A673 (cell line): ENCODE data around the gene TNRC6C. TPM values are rescaled to one million over a fixed set of nuclear protein-coding genes. Genes with fewer than 3 reads are reported as not detected.
"Not testable (repeated sequence)": the region's sequence is repeated elsewhere in the genome, so short reads cannot be mapped to it uniquely, and the experiment has no call there.

Experiments used
- BruUV-seq: library from RNA; stranded (reverse); fragments of 400-500 nt; replicated peaks from 2 replicates; lab custom pipeline; 2021; lab: Mats Ljungman, UMichigan
- CTCF ChIA-PET: fragments of 300-600 bp; sonication (Branson Sonifier 250); formaldehyde crosslinking; loops from one replicate; lab custom pipeline; 2022; ENCODE audit warnings: antibody characterized with exemption; lab: Charles Lee
- POLR2A ChIA-PET: fragments of 300-600 bp; sonication (Branson Sonifier 250); formaldehyde crosslinking; loops from one replicate; lab custom pipeline; 2022; ENCODE audit warnings: antibody characterized with exemption; ENCODE audit not compliant: low non-redundant PET; lab: Charles Lee
- DNase-seq: peaks from one replicate; pipeline ENCODE4 v3.0.0-alpha.2; 2015; ENCODE audit warnings: low spot score
- H3K27ac ChIP-seq: fragments of 200-600 bp; sonication (generic); 2 replicates; pipeline ENCODE4 v1.5.1; 2016; ENCODE audit warnings: mixed run types, low read depth, mild to moderate bottlenecking, mixed read lengths, antibody characterized with exemption, low read length; ENCODE audit not compliant: poor library complexity, severe bottlenecking
- H3K27me3 ChIP-seq: fragments of 200-600 bp; sonication (generic); replicated peaks from 2 replicates; pipeline ENCODE4 v1.6.1; 2017; ENCODE audit warnings: mixed run types, low read depth, mild to moderate bottlenecking, mixed read lengths, antibody characterized with exemption, low read length; ENCODE audit not compliant: insufficient read depth, poor library complexity
- H3K36me3 ChIP-seq: fragments of 200-600 bp; sonication (generic); 2 replicates; pipeline ENCODE4 v1.6.1; 2016; ENCODE audit warnings: mixed run types, mild to moderate bottlenecking, mixed read lengths, antibody characterized with exemption, low read length; ENCODE audit not compliant: insufficient read depth, poor library complexity, severe bottlenecking
- H3K4me1 ChIP-seq: fragments of 200-600 bp; sonication (generic); 2 replicates; pipeline ENCODE4 v1.6.1; 2017; ENCODE audit warnings: mixed run types, mild to moderate bottlenecking, mixed read lengths, antibody characterized with exemption, low read length; ENCODE audit not compliant: insufficient read depth, poor library complexity, severe bottlenecking
- H3K4me3 ChIP-seq: fragments of 200-600 bp; sonication (generic); 2 replicates; pipeline ENCODE4 v1.5.1; 2016; ENCODE audit warnings: low read depth, mixed run types, mild to moderate bottlenecking, mixed read lengths, low read length; ENCODE audit not compliant: poor library complexity, severe bottlenecking
- H3K9me3 ChIP-seq: fragments of 200-600 bp; sonication (generic); 2 replicates; pipeline ENCODE4 v1.6.1; 2016; ENCODE audit warnings: mixed run types, low read depth, mild to moderate bottlenecking, mixed read lengths, antibody characterized with exemption, low read length; ENCODE audit not compliant: poor library complexity, severe bottlenecking
- EZH2 ChIP-seq: fragments of 200-600 bp; sonication (generic); IDR thresholded peaks from 2 replicates; pipeline ENCODE4 v1.6.1; 2017; ENCODE audit warnings: borderline replicate concordance, low read depth, mild to moderate bottlenecking, mixed read lengths, antibody characterized with exemption, low read length; ENCODE audit not compliant: poor library complexity, severe bottlenecking
- intact Hi-C: fragments of 100-400 bp; cut with micrococcal nuclease; formaldehyde crosslinking; loops from one replicate; pipeline ENCODE4 v1.10.0; 2022; ENCODE audit not compliant: unreplicated experiment
- total RNA-seq: library from RNA; stranded (reverse); gene quantifications from 2 replicates; pipeline ENCODE4 v1.2.3, GENCODE V29; 2021
- TF ChIP-seq, protein P1 (sequence below): fragments of 300-800, 200-600 bp; sonication (generic); conservative IDR thresholded peaks from 2 replicates; pipeline ENCODE4 v1.5.1; 2017; ENCODE audit warnings: low read depth, mild to moderate bottlenecking, antibody characterized with exemption, low read length, moderate library complexity, mixed read lengths

The TNRC6C gene
- total RNA-seq, 1 experiment from 2014 or later = 26.7 TPM

DNA sequence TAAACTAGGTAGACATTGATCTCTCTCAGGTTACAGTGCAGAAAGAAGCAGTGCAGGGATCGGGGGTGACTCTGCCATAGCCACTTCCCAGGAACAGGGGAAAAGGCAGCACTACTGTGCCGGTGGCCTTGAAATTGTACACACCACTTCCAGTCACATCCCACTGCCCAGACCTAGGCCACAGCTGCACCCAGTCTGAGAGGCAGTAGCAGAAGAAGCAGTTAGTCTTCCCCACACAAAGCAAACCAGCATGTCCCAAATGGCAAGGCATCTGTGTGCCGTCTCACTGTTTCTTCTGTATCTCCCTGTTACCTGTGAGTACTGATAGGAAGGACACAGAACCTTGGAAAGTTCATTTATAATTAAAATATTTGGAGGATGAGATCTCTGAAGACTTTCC, 123.0 kb downstream of the TNRC6C start:
- TF ChIP-seq EZH2 = no peak
- TF ChIP-seq, protein P1, sequence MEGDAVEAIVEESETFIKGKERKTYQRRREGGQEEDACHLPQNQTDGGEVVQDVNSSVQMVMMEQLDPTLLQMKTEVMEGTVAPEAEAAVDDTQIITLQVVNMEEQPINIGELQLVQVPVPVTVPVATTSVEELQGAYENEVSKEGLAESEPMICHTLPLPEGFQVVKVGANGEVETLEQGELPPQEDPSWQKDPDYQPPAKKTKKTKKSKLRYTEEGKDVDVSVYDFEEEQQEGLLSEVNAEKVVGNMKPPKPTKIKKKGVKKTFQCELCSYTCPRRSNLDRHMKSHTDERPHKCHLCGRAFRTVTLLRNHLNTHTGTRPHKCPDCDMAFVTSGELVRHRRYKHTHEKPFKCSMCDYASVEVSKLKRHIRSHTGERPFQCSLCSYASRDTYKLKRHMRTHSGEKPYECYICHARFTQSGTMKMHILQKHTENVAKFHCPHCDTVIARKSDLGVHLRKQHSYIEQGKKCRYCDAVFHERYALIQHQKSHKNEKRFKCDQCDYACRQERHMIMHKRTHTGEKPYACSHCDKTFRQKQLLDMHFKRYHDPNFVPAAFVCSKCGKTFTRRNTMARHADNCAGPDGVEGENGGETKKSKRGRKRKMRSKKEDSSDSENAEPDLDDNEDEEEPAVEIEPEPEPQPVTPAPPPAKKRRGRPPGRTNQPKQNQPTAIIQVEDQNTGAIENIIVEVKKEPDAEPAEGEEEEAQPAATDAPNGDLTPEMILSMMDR = no peak
- ChIA-PET CTCF (interaction anchor here (0.5 kb wide), 1 partner anchor 30 kb away, joined by 12 read pairs; no protein-coding TSS in a partner anchor), POLR2A (no interaction called here)
- intact Hi-C loops = no loop called here
- BruUV-seq = no TSS peak
- Histone ChIP-seq H3K9me3 (no peaks in the 10 kb centered on the region), H3K36me3 (peaks cover 26% of the 10 kb centered on the region), H3K27ac (no peak overlapping the region), H3K4me3 (no peak overlapping the region), H3K4me1 (no peaks in the 10 kb centered on the region), H3K27me3 (no peaks in the 10 kb centered on the region)
- no peak for DNase-seq

DNA sequence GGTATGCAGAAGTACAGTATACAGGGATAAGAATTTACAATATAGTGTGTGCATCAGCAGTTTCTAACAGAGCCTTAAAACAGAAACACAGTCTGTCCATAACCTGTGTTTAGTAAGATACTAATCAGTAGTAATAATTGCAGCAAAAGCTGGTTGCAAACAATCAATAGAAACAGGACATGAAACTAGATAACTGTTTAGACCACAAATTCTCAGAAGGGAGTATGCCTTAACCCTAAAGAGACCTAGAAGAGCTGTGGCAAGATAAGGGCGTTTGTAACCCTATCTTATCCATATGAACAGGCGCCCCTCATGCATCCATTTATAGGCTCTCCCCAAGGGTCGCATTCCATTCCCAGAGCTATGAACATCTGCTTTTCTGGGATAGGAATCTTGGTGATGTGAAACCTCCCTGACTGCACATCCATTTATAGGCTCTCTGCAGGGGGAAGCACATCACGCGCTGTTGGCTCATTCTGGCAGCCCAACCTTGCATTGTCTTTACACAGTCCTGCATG, 123.9 kb downstream of the TNRC6C start:
- H3K9me3 ChIP-seq, H3K4me3 ChIP-seq, H3K4me1 ChIP-seq, H3K27ac ChIP-seq, DNase-seq, POLR2A ChIA-PET, intact Hi-C loops, H3K27me3 ChIP-seq, BruUV-seq, CTCF ChIA-PET: not testable (repeated sequence)
- H3K36me3 ChIP-seq = peaks cover 31% of the 10 kb centered on the region

DNA sequence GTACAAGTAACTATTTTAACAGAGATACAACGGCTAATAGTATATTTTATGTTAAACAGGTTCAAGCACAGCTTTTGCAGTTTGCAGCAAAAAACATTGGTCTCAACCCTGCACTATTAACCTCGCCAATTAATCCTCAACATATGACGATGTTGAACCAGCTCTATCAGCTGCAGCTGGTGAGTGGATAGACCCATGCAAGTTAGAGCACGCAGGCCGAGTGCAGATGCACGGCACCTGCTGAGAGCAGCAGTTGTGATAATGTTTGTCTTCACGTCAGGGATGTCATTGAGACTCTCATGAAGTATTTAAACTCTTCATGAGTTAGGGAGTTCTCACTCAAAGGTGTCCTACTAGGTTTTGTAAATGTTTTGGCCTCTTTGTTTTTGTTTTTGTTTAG, 124.5 kb downstream of the TNRC6C start:
- ChIA-PET POLR2A (no interaction called here), CTCF (no interaction called here)
- DNase-seq = no peak
- Histone ChIP-seq H3K36me3 (peaks cover 30% of the 10 kb centered on the region), H3K4me3 (no peak overlapping the region), H3K27ac (no peak overlapping the region), H3K9me3 (no peaks in the 10 kb centered on the region), H3K4me1 (no peaks in the 10 kb centered on the region), H3K27me3 (no peaks in the 10 kb centered on the region)
- BruUV-seq = no TSS peak
- intact Hi-C loops = no loop called here
- TF ChIP-seq, protein P1 = no peak
- no peak for TF ChIP-seq EZH2

DNA sequence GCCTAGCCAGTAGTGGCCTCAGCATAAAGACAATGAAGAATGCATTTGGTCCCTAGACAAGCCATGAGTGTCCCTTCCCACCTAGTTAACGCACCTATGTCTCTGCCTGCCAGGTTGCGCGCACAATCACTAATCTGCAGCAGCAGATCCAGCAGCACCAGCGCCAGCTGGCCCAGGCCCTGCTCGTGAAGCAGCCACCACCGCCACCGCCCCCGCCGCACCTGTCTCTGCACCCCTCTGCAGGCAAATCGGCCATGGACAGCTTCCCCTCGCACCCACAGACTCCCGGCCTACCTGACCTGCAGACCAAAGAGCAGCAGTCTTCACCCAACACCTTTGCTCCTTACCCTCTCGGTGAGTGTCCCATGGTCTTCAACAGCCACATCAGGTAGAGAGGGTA, 128.2 kb downstream of the TNRC6C start:
- H3K27me3 ChIP-seq = no peaks in the 10 kb centered on the region
- intact Hi-C loops = no loop called here
- ChIA-PET CTCF (no interaction called here), POLR2A (no interaction called here)
- peaks cover 13% of the 10 kb centered on the region for H3K36me3 ChIP-seq
- no peak overlapping the region for H3K27ac ChIP-seq
- no peaks in the 10 kb centered on the region for H3K9me3 ChIP-seq
- TF ChIP-seq EZH2 = no peak
- TF ChIP-seq, protein P1 = no peak
- H3K4me3 ChIP-seq = no peak overlapping the region
- BruUV-seq = no TSS peak
- DNase-seq = no peak
- no peaks in the 10 kb centered on the region for H3K4me1 ChIP-seq
